ENCODE results near the gene NABP2.
"Not testable (repeated sequence)": the region's sequence is repeated elsewhere in the genome, so short reads cannot be mapped to it uniquely, and the experiment has no call there.

Gene NABP2

GRCh38 chr12:56224102-56224701 lies at the start of gene NABP2:
TSS of gene NABP2 (plus strand) at chr12:56224342. CDS start at chr12:56224857, 515 bp downstream.
- DNase-seq (ENCODE audit: low spot score): peak; percentile 100

DNA sequence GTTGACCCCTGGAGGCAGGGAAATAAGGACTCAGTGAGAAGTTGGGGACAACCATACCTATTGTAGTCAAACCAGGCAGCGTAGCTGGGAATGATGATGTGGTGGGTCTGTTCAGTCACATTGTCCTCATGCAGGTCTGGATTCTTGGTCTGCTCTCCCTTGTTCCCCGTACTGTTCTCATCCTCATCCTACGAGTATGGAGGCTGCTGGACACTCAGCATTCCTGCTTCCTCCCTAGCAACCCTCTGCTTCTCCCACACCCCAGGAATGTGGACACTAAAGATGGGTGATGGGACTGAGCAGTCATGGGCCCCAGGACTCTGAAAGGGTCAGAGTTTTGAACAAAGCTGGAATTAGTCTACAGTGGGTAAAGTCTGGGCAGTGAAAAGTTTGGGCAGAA lies 45.8 kb upstream of the NABP2 start:
- no peak for DNase-seq (ENCODE audit: low spot score)

DNA sequence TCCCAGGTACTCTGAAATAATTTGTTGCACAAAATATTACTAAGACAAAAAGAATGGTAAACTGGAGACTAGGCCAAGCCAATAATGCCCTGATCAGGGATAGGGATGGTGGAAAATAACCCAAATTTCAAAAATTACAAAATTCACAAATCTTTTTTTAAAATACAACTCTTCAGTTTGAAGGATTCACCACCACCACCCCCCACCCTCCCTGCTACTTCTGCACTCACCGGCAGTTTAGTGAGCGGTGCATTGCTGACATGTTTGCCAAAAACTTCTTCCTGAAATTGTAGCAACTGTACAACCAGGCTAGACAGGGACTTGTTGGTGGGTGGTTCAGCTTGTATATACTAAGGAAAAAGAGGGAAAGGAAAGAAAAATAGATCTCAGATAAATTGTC lies 37.2 kb upstream of the NABP2 start:
- no peak for DNase-seq (ENCODE audit: low spot score)

DNA sequence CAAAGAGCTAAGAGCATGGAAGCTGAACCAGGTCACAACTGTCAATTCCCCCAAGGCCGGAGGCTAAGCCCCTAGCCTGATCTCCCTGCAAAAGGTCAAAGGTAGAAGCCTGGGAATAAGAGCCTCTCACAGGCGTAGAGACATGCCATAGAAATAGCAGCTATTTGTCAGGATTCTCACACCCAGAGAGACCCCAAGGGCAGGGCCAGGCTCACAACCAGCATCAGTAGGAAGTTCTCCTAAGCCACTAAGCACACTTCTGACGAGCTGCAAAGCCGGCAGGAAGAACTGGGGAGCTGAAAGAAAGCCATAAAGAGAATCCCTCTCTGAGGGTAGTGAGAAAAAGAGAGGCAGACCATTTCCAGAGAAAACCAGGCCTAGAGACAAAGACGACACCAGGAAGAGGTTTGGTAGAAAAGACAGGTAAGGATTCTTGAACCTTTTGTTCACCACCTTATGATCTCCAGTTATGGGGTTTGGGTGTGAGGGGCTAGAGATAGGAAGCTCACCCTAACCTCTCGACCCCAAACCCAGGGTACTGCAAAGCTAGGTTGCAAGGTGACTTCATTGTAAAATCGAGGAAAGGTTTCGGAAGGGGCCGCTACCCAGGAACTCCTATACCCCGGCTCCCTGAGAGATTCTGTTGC lies 35.9 kb upstream of the NABP2 start:
- DNase-seq (ENCODE audit: low spot score): no peak

DNA sequence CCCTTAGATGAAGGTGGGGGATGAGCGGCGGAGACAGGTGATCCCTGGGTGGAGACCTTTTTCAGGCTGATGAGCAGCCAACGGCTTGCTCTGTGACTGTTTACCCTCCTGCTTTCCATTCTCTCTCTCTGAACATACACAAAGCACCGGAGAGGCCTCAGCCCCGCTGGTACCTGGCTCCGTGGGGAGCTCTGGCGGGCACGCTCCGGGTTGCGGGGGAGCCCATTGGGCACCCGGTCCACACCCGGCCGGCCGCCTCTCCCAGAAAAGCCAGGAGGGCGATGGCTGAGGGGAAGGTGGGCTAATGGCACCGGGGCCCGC lies 35.4 kb upstream of the NABP2 start:
- DNase-seq (ENCODE audit: low spot score): peak; percentile 24

GRCh38 chr12:56189099-56189917 lies 34.8 kb upstream of the NABP2 start, which contains the start of gene SMARCC2:
TSS of gene SMARCC2 (minus strand) at chr12:56189483. CDS start at chr12:56189461, 22 bp downstream.
- peak; percentile 93 for DNase-seq (ENCODE audit: low spot score)

DNA sequence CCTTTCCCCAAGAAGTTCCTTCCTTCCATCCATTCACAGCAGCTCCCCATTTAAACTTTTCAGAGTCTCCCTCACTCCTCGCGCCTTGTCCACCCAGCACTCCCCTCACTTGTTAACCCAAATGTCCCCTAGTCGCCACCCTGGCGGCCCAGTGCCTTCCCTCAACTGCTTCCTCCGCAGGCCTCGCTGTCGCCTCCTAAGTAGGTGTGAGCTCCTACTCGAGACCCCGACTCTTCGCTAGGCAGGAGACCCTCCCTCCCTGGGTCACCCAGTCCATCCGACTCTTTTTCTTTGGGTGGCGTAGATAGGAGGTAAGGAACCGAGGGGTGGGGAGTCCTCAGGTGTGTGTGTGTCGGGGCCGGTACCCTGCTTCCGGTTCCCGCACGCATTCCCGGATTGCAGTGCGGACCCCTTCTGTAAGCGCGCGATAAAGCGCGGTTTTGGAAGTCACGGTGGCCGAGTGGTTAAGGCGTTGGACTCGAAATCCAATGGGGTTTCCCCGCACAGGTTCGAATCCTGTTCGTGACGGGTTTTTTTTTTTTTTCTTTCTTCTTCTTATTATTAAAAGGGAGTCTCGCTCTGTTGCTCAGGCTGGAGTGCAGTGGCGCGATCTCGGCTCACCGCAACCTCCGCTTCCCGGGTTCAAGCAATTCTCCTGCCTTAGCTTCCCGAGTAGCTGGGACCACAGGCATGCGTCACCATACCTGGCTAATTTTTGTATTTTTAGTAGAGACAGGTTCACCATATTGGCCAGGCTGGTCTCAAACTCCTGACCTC lies 34.0 kb upstream of the NABP2 start:
- peak; percentile 80 for DNase-seq (ENCODE audit: low spot score)

DNA sequence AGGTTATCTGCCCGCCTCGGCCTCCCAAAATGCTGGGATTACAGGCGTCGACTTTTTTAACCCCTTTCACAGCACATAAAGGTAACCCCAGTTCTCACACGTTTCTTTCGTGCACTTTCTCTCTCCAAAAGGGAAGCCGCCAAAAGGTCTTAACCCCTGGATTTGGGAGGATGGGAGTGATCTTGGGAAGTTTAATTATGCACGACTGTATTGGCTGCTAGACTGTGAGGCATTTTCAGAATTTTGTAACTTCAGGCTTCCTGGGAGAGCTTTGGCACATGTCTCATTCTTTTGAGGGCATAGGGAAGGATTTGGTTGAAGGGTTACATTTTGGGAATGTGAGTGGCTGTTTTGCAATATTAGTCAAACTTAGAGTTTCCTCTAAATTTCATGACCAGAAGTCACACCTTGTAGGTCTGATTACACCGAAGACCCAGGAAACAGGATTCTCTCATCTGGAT lies 33.4 kb upstream of the NABP2 start:
- no peak for DNase-seq (ENCODE audit: low spot score)

- no peak for DNase-seq (ENCODE audit: low spot score)
These were observed 31.6 kb upstream of the NABP2 start for GRCh38 chr12:56192582-56192981.

- DNase-seq (ENCODE audit: low spot score): peak; percentile 64
These were observed 31.0 kb upstream of the NABP2 start for GRCh38 chr12:56193025-56193578.

GRCh38 chr12:56196818-56197550 lies 27.2 kb upstream of the NABP2 start:
- DNase-seq (ENCODE audit: low spot score): not testable (repeated sequence)

DNA sequence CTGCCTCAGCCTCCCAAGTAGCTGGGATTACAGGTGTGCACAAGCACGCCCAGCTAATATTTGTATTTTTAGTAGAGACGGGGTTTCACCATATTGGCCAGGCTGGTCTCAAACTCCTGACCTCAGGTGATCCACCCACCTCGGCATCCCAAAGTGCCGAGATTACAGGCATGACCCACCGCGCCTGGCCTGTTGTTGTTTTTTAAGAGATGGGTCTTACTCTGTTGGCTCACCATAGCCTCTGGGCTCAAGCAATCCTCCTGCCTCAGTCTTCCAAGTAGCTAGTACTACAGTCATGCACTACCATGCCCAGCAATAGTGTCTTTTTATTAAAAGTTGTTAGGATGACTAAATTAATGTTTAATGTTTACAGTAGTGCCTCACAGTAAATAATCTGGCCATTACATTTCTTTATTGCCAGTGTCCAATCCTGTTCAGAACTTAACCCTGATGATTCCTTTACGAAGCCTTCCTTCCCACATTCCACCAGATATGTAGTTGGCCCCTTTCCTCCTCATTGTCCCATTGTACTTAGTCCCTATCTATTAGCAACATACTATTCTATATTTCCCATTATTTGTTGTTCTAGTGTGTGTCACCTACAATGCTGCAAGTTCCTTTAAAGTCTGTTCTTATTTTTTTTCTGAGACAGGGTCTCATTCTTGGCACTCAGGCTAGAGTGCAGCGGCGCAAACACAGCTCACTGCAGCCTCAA lies 26.1 kb upstream of the NABP2 start:
- DNase-seq (ENCODE audit: low spot score): no peak

DNA sequence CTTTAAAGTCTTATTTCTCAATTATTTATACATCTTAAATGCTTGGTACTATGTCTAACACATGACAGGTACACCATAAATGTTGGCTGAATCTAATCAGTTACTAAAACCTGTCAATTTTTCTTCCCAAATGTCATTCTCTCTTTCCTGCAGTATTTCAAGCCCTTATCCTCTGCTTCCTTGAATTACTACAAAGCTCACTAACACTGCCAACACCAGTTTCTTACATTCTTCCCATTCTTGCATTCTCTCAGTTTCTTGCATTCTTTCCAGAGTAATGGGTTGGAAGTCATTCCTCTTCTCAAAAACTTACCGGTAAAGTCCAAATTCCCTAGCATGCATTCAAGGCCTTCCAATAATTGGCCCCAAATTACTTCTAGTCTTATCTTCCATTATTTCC lies 25.3 kb upstream of the NABP2 start:
- no peak for DNase-seq (ENCODE audit: low spot score)

DNA sequence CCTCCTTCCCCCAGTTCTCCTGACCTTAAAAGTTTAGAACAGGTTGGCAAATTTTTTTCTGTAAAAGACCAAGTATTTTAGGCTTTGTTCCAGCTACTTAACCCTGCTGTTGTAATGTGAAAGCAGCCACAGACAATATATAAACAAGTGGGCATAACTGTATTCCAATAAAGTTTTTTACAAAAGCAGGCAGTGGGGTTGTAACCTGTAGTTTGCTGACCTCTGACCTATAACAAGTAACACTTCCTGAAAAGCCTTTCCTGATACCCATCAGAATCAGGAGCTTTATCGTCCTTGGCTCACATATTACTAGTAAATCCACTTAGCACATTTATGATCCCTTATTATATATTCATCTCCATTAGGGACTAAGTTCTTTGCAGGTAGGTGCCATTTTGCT lies 21.8 kb upstream of the NABP2 start:
- DNase-seq (ENCODE audit: low spot score): no peak

- no peak for DNase-seq (ENCODE audit: low spot score)
These were observed 21.3 kb upstream of the NABP2 start for GRCh38 chr12:56202838-56203237.

DNA sequence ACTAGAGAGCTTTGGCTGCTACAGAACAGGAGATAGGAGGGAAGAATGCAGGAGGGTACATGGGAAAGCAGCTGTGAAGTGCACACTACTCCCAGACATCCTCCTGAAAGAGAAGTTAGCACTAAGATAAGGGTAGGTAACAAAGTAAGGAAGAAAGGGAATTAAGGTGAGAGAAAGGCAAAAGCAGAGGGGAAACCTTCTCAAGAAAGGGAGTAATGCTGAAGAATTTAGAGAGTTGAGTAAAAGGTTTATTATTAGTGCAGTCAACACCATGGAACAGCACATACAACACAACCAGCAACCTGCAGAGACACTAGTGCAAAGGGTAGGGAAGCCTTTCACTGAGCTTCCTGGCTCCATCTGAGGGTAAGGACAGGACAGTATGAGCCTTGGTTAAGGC lies 19.9 kb upstream of the NABP2 start:
- no peak for DNase-seq (ENCODE audit: low spot score)

- no peak for DNase-seq (ENCODE audit: low spot score)
These were observed 18.7 kb upstream of the NABP2 start for GRCh38 chr12:56205445-56205844.

GRCh38 chr12:56206452-56207166 lies 17.5 kb upstream of the NABP2 start:
- DNase-seq (ENCODE audit: low spot score): peak; percentile 82

- DNase-seq (ENCODE audit: low spot score): no peak
These were observed 16.1 kb upstream of the NABP2 start for GRCh38 chr12:56208006-56208405.

DNA sequence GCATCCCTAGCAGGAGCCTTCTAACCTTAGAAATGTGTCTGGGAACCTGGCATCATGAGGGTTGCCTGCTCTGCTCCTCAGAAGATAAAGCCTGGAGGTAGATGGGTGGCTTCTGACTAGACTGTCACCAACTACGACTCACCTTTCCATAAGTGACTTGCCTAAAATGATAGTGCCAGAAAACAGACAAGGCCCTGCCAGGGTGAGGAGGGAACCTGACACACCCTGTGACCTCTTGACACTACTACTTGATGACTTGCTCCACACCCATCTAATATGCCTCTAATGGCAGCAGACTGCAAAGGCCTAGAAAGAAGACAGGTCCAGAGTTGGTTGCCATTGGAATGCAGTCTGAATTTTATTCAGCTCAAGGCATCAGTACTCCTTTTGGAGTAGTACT lies 11.8 kb upstream of the NABP2 start:
- no peak for DNase-seq (ENCODE audit: low spot score)

Measured in iPS-NIHi11 (cell line).